Activated T-cell treated with anti-CD3 and anti-CD28 coated beads, Interleukin-2, amount 50 U/mL, for 48 hours (primary cell): ENCODE data around the gene HSF4.

Experiments used
- DNase-seq, 2 experiments: peaks; one replicate each; pipeline ENCODE4 v3.0.0-alpha.2; 2020

The HSF4 gene

DNA sequence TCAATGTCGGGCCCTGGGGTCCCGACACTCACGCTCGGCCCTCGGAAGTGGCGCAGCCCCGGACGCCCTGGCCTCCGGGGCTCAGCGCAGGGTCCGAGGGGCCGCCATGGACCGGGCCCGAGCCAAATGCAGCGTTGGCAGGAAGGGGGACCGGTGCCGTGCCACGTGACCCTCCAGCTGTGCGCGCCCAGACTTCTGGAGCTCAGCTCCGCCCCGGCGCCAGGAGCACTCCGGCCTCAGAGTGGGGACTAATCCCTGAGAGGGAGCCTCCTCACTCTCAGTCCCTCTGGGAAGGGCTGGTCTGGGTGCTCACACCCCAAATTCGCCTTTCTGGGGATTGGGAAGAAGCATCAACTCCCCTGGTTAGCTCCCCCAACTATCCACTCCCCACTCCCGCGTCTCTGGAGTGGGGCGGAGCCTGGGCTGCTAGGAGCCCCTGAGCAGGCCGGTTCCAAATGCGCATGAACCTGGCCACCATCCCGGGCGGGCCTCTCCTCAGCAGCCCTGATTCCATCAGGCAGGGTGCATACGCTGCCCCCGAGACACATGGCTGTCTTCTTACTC is 13.6 kb upstream of the HSF4 start, which contains the start of gene B3GNT9:
Gene B3GNT9 (minus strand): TSS at position 166 of the 564 bp plus-strand sequence. CDS start 513 bp downstream, outside the sequence.
- peak in 1 of 2 experiments; percentile 70 for DNase-seq

DNA sequence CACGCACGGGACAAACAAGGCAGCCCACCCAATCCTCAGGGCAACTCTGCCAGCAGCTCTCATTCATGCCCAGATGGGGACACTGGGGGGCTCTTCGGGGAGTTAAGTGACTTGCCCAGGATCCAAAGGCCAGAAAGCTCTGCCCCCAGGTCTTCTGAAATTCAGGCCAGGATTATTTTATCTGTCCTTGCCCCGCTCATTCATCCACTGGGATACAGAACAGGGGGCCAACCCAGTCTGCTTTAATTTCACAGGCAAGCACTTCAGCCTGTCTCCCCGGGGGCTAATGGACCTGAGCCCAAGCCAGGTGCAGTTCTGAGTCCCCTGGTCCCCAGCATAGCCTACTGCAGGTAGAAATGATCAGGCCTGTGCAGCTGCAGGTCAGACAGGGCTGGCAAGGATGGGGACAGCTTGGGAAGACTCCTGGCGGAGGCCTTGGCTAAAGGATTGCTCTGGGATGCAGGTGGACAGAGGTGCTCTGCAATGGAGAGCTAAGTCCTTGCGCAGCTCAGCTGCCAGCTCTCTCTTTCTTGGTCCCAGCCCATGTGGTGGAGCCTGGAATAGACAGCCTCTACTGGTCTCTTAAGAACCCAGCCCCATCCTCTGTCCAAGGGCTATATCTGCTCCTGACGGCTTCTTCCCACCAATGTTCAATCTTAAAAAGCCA is 13.0 kb upstream of the HSF4 start:
- DNase-seq = no peak

DNA sequence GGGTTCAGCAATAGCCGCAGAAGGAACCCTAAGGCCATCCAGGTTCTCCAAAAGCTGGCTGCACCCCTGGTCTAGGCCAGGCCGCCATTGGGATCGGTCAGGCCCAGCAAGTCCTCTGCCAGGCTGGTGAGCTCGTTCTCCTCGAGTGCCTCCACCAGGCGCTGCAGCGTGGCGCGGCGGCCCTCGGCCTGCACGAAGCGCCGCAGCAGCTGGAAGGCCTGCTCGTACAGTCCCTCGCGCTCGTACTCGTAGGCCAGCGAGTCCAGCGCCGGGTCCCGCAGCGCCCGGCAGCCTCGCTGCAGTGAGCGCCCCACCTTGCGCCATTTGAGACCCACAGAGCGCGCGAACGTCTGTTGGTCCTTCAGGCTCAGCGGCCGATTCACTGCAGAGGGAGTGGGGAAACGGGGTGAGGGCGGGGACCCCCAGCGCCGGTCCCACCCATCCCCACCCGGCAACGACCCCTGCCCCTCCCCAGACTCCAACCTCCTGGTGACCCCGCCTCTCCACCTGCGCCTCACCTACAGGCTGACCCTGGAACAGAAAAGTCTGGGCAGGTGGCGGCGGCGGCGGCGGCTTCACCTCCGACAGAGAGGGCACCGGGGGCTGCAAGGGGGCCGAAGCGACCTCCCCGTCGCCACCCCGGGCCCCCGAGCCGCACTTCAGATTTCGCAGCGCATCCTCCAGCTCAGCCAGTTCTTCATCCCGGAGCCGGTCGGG is 9.8 kb upstream of the HSF4 start:
- no peak for DNase-seq

DNA sequence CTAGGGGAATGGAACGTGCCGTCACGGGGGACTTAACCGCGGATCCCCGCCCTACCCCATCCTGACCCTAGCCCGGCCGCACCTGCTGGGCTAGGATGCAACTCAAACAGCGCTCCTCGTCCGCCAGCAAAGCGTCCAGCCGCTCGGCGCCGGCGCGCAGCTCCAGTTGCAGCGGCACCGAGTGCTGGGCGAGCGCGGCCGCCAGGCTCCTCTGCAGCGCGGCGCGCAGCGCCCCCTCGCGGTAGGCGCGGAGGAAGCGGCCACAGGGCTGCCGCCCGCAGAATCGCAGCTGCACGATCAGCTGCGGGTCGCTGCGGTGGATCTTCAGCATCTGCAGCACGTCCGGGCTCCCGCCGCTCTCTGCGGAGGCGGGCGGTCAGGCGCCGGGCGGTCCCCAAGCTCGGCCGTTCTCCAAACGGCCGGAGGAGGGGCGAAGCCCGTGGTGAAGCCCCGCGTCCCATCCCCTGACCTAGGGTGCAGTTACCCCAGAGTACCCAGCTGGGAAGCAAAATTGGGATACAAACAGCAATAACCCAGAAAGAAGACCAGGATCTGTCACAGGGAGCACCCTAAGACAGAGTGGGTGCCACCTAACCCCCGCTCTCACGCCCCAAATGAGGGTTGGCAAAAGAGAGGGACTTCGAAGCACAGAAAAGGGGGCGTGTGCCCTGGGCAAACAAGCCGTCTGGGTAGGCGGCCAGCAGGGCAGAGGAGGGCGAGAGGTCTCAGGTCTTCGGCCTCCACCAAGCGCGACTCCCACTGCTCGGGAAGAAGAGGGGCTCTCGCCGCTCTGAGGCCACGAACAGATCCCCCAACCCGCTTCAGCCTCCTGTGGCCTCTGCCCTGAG is 9.0 kb upstream of the HSF4 start:
- peak; percentile 86 to 90 for DNase-seq

DNA sequence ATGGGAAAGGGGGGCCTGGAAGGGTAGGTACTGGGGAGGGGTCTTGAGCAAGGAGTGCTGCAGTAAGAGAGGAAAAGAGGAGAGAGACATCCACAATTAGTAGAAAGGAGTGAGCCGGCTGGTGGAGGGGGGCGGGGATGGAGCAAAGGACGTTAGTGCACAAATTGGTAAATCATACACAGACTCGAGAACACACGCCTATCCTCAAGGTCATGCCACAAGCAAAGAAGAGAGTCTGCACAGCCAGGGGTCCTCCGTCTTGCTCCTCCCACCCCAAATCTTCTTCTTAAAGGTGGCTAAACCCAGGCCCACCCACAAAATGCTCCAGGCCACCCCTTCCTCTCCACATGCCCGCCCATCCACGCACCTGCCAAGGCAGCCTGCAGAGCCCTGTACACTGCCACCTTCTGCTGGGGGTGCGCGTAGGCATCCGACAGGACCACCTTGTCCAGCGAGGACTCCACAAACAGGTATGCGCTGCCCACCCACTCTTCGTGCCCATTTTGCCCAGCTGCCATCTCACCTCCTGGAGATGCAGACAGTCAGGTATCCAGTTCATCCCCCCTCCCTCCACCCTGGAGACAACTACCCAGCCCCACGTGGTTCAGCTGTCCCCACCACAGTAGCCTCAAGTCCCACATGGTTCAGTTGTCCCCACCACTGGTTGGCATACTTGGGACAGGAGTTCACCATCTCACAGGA is 8.3 kb upstream of the HSF4 start:
- DNase-seq = peak in 1 of 2 experiments; percentile 24

DNA sequence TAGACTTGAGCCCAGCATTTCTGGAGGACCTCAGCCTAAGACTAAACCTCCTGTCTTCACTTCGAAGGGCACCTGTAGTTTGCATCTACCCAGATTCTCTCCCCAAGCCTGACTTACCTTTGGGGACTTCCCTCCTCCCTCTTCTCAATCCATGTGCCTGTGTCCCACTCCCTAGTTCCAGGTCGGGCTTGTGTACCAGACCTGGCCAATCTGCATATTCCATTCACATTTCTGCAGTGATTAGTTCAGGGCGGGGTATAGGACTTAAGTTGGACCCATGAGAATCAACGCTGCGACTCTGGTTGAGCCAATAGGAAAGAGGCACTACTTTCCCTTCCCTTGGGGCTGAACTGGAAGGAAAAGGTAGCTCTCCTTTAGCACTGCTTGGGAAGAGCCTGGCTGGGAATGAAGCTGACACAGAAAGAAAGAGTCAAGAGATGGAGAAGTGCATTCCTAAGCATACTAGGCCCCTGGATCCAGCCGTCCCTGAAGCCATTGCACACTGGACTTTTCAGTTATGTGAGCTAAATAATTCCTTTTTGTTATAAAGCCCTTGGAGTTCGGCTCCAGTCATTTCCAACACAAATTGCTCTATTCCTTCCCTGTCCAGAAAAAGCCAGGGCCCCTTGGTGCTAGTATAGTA is 7.3 kb upstream of the HSF4 start:
- no peak for DNase-seq

DNA sequence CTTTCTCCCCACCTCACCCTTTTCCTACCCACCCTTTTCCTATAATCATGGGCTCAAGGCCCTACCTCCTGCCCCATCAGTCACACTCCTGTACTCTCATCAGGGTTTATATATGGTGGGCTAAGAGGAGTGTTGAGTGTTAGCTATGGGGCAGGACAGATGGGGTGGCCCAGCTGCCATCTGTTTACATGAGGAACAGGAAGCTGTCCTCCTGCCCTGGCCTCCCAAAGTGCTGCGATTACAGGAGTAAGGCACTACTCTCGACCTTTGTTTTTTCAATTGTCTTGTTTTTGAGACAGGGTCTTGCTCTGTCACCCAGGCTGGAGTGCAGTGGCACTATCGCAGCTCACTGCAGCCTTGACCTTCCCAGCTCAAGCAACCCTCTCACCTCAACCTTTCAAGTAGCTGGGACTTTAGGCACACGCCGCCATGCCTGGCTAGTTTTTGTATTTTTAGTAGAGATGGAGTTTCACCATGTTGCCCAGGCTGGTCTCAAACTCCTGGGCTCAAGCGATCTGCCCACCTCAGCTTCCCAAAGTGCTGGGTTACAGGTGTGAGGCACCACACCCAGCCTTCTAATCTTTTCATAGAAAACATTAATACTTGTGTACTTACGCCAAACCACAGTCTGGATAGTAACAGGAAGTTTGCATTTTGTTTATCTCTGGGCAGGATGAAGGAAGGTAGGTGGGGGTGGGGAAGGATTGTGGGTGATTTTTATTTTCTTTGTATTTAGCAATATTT is 6.5 kb upstream of the HSF4 start:
- no peak for DNase-seq

DNA sequence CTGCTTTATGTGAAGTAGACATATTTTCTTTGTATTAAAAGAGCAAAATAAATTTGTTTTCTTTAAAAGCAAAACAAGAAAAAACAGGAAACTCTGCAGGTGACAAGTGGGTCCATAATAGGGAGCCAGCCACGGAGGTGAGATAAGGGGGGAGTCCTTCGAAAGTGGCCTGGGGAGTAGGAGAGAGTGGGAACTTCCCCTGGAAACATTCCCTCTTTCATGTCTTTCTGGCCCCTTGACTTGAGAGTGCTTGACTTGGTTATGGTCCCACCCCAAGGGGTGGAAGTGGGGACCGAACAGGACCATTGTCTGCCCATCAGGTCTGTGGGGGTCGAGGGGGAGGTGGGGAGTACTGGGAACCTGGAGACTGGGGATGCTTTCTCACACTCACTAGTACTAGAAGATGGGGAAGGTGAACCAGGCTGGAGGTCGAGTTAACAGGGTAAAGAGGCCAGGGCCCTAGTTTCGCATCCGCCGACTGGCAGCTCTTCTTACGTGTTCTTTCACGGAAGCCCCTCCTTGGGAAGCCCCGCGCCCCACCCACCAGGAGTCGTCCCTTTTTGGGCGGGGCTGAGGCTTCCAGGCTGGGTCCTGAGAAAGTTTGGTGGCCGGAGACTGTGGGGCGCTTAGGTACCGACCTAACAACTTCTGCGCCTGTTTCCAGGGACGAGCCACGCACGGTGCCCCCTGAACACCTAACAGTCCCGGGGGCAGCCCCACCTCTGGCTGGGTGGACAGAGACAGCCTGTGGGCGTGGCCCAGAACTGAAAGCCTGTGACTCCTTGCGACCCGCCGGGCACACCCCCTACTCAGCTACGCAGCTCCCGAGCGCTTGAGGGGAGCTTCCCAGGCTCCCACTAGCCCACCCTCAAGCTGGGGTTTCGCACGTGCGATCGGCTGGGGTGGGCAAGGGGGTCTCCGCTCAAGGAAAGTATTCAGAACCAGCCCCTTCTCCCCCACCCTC is 5.6 kb upstream of the HSF4 start:
- peak; percentile 90 for DNase-seq

DNA sequence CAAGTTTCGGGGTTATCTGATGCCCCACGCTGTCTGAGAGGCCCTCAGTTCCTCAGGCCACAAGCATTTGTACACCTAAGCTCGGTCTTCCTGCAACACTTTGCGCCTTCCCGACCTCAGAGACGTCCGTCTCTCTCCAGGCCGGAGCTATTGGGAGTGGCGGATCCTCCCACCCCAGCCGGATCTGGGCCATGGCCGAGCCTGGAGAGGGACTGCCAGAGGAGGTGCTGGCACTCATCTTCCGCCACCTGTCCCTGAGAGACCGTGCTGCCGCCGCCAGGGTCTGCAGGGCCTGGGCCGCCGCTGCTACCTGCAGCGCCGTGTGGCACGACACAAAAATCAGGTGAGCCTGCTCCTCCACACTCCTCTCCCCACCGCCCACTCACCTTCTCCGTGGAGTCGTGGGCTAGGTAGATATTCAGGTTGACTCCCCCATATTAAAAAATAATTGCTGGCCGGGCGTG is 2.9 kb upstream of the HSF4 start:
- peak in 1 of 2 experiments; percentile 20 for DNase-seq

DNA sequence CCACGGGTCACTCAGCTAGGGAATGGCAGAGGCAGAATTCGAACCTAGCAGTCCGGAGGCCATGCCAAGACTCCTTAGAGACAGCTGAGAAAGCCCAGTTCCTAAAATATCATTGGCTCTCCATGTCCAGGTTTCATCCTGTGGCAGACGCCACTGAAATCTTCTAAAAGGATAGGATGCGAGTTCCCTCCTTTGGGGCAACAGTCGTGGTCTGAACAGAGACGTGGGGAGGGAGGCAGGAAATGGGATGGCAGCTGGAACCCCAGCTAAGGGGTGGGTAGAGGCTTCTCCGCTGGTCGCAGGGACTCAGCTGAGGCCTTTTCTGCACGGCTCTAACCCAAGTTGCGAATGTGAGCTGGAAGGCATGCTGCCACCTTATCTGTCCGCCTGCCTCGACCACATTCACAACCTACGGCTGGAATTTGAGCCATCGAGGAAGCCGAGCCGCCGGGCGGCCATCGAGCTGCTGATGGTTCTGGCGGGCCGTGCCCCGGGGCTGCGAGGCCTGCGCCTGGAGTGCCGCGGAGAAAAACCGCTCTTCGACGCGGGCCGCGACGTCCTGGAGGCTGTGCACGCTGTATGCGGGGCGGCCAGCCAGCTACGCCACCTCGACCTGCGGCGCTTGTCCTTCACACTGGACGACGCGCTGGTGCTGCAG is 1.9 kb upstream of the HSF4 start:
- DNase-seq = no peak

DNA sequence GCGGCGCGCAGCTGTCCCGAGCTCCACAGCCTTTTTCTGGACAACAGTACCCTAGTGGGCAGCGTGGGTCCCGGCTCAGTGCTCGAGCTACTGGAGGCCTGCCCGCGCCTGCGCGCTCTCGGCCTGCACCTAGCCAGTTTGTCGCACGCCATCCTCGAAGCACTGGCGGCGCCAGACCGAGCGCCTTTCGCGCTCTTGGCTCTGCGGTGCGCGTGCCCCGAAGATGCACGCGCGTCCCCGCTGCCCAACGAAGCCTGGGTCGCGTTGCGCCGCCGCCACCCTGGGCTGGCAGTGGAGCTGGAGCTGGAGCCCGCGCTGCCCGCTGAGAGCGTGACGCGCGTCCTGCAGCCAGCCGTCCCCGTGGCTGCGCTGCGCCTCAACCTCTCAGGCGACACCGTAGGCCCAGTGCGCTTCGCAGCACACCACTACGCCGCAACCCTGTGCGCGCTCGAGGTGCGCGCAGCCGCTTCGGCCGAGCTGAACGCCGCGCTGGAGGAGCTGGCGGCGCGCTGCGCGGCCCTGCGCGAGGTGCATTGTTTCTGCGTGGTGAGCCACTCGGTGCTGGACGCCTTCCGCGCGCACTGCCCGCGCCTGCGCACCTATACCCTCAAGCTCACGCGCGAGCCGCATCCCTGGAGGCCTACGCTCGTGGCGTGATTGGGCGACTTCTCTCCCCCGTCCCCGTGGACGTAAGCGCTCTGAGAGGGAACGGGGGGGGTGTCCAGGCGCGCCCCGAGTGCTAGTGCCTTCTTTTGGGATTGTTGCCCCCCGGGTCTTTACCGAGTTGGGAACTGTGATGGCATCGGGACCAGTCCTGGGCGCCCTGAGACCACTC is 1.2 kb upstream of the HSF4 start:
- peak; percentile 66 to 73 for DNase-seq

DNA sequence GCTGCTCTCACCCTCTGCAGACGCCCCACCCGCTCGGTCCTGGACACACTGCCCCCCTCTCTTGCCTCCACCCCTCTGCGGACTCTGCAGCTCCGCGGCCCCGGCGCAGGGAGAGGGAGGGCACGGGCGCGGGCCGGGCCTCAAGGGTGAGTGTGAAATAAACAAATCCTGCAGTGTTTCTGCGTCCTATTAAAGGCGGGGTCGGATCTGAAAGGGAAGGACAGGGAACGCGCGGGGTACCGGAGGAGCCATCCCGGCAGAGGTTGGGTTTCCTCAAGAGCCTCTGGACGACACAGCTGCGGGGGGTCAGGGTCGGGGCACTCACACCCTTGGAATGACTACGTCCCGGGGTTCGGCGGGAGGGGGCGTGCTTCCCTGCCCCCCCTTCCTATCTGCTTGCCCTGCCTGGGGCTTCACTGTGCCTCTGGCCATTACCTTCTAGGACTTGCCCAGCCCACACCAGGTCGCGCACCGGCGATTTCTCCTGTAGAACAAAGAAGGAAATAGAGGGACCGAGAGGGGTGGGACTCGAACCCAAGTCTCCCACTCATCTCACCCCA is 466 bp upstream of the HSF4 start:
- DNase-seq = no peak

DNA sequence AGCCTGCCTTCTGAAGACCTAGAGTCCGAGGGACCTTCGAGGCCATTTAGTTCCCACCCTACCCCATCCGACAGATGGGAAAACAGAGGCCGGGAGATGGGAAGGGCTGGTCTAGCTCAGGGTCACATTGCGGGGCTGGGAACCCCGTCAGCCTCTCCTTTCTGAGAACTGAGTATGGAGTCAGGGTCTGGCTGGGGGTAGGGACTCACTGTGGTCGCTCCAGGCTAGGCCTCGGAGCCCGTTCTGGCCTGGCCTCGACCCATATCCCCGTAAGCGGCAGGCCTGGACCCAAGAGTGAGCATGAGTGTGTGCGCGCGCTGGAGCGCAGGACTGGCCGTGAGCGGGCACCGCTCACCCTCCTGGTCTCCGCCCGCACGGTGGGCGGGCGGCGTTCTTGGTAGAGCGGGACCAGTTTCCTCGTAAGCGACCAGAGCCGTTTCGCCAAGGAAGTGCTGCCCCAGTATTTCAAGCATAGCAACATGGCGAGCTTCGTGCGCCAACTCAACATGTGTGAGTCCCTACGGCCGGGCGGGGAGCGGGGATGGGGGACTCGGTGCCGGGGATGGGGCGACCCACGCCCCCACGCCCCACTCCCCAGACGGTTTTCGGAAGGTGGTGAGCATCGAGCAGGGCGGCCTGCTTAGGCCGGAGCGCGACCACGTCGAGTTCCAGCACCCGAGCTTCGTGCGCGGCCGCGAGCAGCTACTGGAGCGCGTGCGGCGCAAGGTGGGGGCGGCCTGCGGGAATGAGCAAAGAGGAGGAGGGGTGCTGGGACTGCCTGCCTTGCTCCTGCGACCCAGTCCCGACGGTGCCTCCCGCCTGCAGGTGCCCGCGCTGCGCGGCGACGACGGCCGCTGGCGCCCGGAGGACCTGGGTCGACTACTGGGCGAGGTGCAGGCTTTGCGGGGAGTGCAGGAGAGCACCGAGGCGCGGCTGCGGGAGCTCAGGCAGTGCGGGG is 855 bp downstream of the HSF4 start:
- DNase-seq = no peak

DNA sequence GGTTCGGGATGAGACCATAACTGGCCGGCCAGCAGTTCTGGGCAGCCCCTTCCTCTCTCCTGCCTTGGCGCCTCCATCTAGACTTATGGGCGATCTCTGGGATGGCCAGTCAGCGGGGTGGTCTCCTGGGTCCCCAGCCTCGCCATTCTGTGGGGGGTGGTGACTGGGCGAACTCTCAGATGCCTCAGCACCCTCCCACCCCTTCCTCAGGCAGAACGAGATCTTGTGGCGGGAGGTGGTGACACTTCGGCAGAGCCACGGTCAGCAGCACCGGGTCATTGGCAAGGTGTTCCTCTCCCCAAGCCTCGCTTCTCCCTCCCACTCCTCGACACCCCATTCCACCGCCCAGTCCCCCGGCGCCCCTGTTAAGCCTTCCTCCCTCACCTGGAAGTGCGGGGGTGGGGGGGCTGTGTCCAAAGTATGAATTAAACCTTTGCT is 1.6 kb downstream of the HSF4 start:
- DNase-seq = no peak

DNA sequence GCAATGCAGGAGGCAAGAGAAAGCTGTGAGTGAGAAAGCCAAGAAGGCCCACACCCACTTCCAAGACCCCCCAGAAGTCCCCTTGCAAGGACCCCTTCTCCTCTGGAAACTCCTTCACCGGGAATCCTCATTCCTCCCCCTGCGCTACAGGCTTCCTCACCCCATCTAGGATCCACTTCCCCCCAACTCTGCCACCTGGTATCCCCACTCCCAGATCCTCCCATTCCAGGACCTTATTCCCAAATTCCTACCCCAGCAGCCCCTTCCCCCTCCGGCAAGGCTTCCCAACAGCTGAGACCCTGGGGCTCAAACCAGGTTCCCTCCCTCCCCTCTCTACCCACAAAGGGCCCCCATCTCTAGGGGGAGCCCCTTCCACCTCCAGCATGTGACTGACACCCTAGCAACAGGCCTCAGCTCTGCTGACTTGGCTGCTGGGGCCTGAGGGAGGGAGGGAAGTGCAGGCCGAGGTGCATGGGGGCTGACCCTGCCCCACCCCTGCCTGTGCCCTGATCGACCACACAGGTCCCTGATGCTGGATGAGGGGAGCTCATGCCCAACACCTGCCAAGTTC is 2.1 kb downstream of the HSF4 start:
- DNase-seq = no peak

DNA sequence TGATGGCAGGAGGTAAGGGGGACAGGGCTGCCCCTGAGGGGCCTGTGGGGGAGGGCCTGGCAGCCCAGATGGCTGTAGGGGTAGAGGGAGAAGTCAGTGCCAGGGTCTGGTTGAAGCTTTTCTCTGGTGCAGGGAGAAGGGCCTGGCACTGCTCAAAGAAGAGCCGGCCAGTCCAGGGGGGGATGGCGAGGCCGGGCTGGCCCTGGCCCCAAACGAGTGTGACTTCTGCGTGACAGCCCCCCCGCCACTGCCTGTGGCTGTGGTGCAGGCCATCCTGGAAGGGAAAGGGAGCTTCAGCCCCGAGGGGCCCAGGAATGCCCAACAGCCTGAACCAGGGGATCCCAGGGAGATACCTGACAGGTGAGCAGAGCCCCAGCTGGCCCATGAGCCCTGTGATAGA is 3.0 kb downstream of the HSF4 start:
- DNase-seq = no peak
